IMR-90 (cell line): Measurements from ENCODE around the gene EEF2K. TPM values are rescaled to one million over a fixed set of nuclear protein-coding genes. Genes with fewer than 3 reads are reported as not detected.

Experiments
- ATAC-seq: fragments of 200-7000 bp; cut with Tn5 transposase; 2 replicates; pipeline ENCODE4 v1.9.1; 2020; ENCODE audit warnings: low read depth, mild to moderate bottlenecking, moderate library complexity
- BruUV-seq: library from RNA; stranded (reverse); fragments of 400-500 nt; replicated peaks from 2 replicates; lab custom pipeline; 2021; lab: Mats Ljungman, UMichigan
- CTCF ChIA-PET: fragments of 300-600 bp; formaldehyde crosslinking; extraction: SDS; loops from one replicate; lab custom pipeline; 2021; ENCODE audit warnings: antibody characterized with exemption; lab: Yijun Ruan, JAX
- POLR2A ChIA-PET: fragments of 300-600 bp; sonication (Branson Sonifier 250); formaldehyde crosslinking; loops from one replicate; lab custom pipeline; 2022; ENCODE audit warnings: antibody characterized with exemption; ENCODE audit not compliant: unreplicated experiment; lab: Charles Lee
- DNase-seq: peaks from one replicate; pipeline ENCODE4 v3.0.0; 2013
- H2AFZ ChIP-seq: replicated peaks from 2 replicates; pipeline ENCODE3; 2013; ENCODE audit warnings: low read length, mild to moderate bottlenecking; ENCODE audit not compliant: poor library complexity
- H2AK5ac ChIP-seq: 2 replicates; pipeline ENCODE4 v1.6.1; 2013; ENCODE audit warnings: low read depth, low read length, inconsistent platforms
- H2AK9ac ChIP-seq: replicated peaks from 2 replicates; pipeline ENCODE3; 2013; ENCODE audit warnings: mild to moderate bottlenecking, low read depth, low read length, moderate library complexity; ENCODE audit not compliant: poor library complexity
- H2BK120ac ChIP-seq: 2 replicates; pipeline ENCODE4 v1.6.1; 2013; ENCODE audit warnings: low read depth, low read length, inconsistent platforms
- H2BK15ac ChIP-seq: 3 replicates; pipeline ENCODE4 v1.6.1; 2013; ENCODE audit warnings: low read depth, low read length, inconsistent platforms
- H2BK20ac ChIP-seq: 2 replicates; pipeline ENCODE4 v1.6.1; 2013; ENCODE audit warnings: low read depth, mild to moderate bottlenecking, inconsistent platforms, low read length, moderate library complexity
- H2BK5ac ChIP-seq: 2 replicates; pipeline ENCODE4 v1.6.1; 2013; ENCODE audit warnings: mild to moderate bottlenecking, low read depth, low read length, inconsistent platforms; ENCODE audit not compliant: poor library complexity, severe bottlenecking
- H3K14ac ChIP-seq: replicated peaks from 2 replicates; pipeline ENCODE4 v1.6.1; 2013; ENCODE audit warnings: low read depth, low read length, inconsistent platforms
- H3K18ac ChIP-seq: 2 replicates; pipeline ENCODE4 v1.6.1; 2013; ENCODE audit warnings: low read depth, low read length, control low read depth
- H3K23ac ChIP-seq: 2 replicates; pipeline ENCODE4 v1.6.1; 2013; ENCODE audit warnings: low read depth, low read length, inconsistent platforms
- H3K27ac ChIP-seq: 2 replicates; pipeline ENCODE4 v1.5.1; 2013; ENCODE audit warnings: mild to moderate bottlenecking, control low read depth, low read length; ENCODE audit not compliant: insufficient read depth
- H3K27me3 ChIP-seq: 2 replicates; pipeline ENCODE4 v1.6.1; 2013; ENCODE audit warnings: low read length; ENCODE audit not compliant: control insufficient read depth, insufficient read depth
- H3K36me3 ChIP-seq: 2 replicates; pipeline ENCODE4 v1.6.1; 2013; ENCODE audit warnings: low read length, mixed read lengths; ENCODE audit not compliant: control insufficient read depth, insufficient read depth
- H3K4ac ChIP-seq: 2 replicates; pipeline ENCODE4 v1.6.1; 2013; ENCODE audit warnings: low read depth, low read length, inconsistent platforms
- H3K4me1 ChIP-seq: 2 replicates; pipeline ENCODE4 v1.6.1; 2013; ENCODE audit warnings: low read length, mixed read lengths; ENCODE audit not compliant: control insufficient read depth, insufficient read depth
- H3K4me2 ChIP-seq: 2 replicates; pipeline ENCODE4 v1.6.1; 2013; ENCODE audit warnings: low read depth, mild to moderate bottlenecking, control low read depth, low read length, moderate library complexity
- H3K4me3 ChIP-seq: 2 replicates; pipeline ENCODE4 v1.5.1; 2013; ENCODE audit warnings: low read depth, mild to moderate bottlenecking, control low read depth, low read length, moderate library complexity; ENCODE audit not compliant: insufficient read depth
- H3K56ac ChIP-seq: 2 replicates; pipeline ENCODE4 v1.6.1; 2013; ENCODE audit warnings: low read length, inconsistent platforms; ENCODE audit not compliant: insufficient read depth; ENCODE audit errors: extremely low read depth
- H3K79me1 ChIP-seq, 2 experiments: 2 replicates each; pipeline ENCODE4 v1.6.1; 2013; ENCODE audit warnings: low read length in 2 of 2, inconsistent platforms in 1 of 2, low read depth in 1 of 2
- H3K9ac ChIP-seq: 2 replicates; pipeline ENCODE4 v1.6.1; 2013; ENCODE audit warnings: low read depth, low read length, control low read depth
- H3K9me1 ChIP-seq: 2 replicates; pipeline ENCODE4 v1.6.1; 2013; ENCODE audit warnings: low read length, inconsistent platforms; ENCODE audit not compliant: insufficient read depth
- H3K9me3 ChIP-seq: 2 replicates; pipeline ENCODE4 v1.6.1; 2013; ENCODE audit warnings: low read length; ENCODE audit not compliant: control insufficient read depth, insufficient read depth
- H4K20me1 ChIP-seq: 2 replicates; pipeline ENCODE4 v1.6.1; 2013; ENCODE audit warnings: low read length, inconsistent platforms; ENCODE audit not compliant: insufficient read depth
- H4K5ac ChIP-seq: 2 replicates; pipeline ENCODE4 v1.6.1; 2013; ENCODE audit warnings: mild to moderate bottlenecking, low read depth, low read length, control low read depth
- H4K8ac ChIP-seq, 2 experiments: 2 replicates each; pipeline ENCODE4 v1.6.1; 2013; ENCODE audit warnings: low read depth in 2 of 2, low read length in 2 of 2, control low read depth in 1 of 2, inconsistent platforms in 1 of 2
- H4K91ac ChIP-seq: 2 replicates; pipeline ENCODE4 v1.6.1; 2013; ENCODE audit warnings: low read depth, low read length, inconsistent platforms; ENCODE audit not compliant: insufficient read depth
- BHLHE40 ChIP-seq: fragments of 150-350 bp; IDR thresholded peaks from 2 replicates; pipeline ENCODE4 v1.6.1; 2016; ENCODE audit warnings: mild to moderate bottlenecking, low read depth, low read length
- MAFK ChIP-seq: IDR thresholded peaks from 2 replicates; pipeline ENCODE4 v1.6.1; 2012; ENCODE audit warnings: low read depth, low read length, improper control_type of control experiment
- MAZ ChIP-seq: IDR thresholded peaks from 2 replicates; pipeline ENCODE4 v1.6.1; 2012; ENCODE audit warnings: low read depth, mild to moderate bottlenecking, low read length, improper control_type of control experiment, moderate library complexity, borderline replicate concordance
- RAD21 ChIP-seq: IDR thresholded peaks from 2 replicates; pipeline ENCODE4 v1.6.1; 2012; ENCODE audit warnings: low read length, improper control_type of control experiment
- SMC3 ChIP-seq: fragments of 150-350 bp; IDR thresholded peaks from 2 replicates; pipeline ENCODE4 v1.6.1; 2016; ENCODE audit warnings: low read depth, mild to moderate bottlenecking, antibody characterized with exemption, low read length, moderate library complexity
- WGBS, 2 experiments: methylation state at CpG; one replicate each; pipeline versions ENCODE4 v1.1.5 to v1.1.7; 2013; ENCODE audit warnings: missing lambda C conversion rate in 2 of 2; ENCODE audit not compliant: insufficient read length in 1 of 2; ENCODE audit errors: extremely low coverage in 2 of 2; 5-methylcytosine and 5-hydroxymethylcytosine counted together
- dilution Hi-C: fragments of 300-500 bp; cut with HindIII; formaldehyde crosslinking; loops from one replicate; pipeline ENCODE4 v1.14.3; 2018; ENCODE audit warnings: low sequenced_read_pairs; ENCODE audit not compliant: unreplicated experiment
- in situ Hi-C: fragments of 300-500 bp; cut with MboI; formaldehyde crosslinking; loops from 3 replicates; pipeline ENCODE4 v1.14.3; 2019; ENCODE audit warnings: low sequenced_read_pairs, inconsistent platforms, mixed read lengths
- intact Hi-C: fragments of 100-400 bp; cut with micrococcal nuclease; formaldehyde crosslinking; loops from 2 replicates; pipeline ENCODE4 v1.10.0; 2022
- polyA plus RNA-seq, 3 experiments: library from polyadenylated mRNA; depleted of rRNA; stranded (reverse); fragments of >200 nt; gene quantifications; 2 replicates each; pipeline ENCODE4 v1.2.3, GENCODE V29; 2012; ENCODE audit warnings: low replicate concordance in 1 of 3
- total RNA-seq: library from RNA; depleted of rRNA; stranded (reverse); fragments of >200 nt; gene quantifications from 2 replicates; pipeline ENCODE4 v1.2.3, GENCODE V29; 2012
- TF ChIP-seq, protein P1 (sequence below): conservative IDR thresholded peaks from 2 replicates; pipeline ENCODE4 v1.5.1; 2012; ENCODE audit warnings: mild to moderate bottlenecking, low read depth, low read length, improper control_type of control experiment

The EEF2K gene
- total and polyA plus RNA-seq, 2 of the 4 experiments (the other 2 are of a cell fraction): 9.7 to 16.5 TPM

DNA sequence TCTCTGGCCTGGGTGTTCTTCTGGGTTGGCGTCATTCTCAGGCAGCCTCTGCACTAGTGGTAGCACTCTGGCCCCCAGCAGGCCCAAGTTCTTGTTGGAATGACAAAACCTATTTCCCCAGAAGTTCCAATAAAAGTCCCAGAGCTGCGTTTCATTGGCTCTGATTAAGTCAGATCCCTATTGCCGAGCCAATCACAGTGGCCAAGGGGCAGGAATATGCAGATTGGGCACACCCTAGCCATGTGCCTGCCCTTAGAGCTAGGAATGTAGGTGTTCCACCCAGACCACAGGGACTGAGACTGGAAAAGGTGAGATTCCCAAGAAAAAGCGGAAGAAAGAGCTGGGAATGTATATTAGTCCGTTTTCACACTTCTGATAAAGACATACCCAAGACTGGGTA is 46.2 kb downstream of the EEF2K start:
- no peak overlapping the region for H2BK20ac ChIP-seq
- no peak for TF ChIP-seq MAFK
- TF ChIP-seq RAD21: no peak
- TF ChIP-seq MAZ: no peak
- no peak for TF ChIP-seq BHLHE40
- no peak for TF ChIP-seq SMC3
- TF ChIP-seq, protein P1, sequence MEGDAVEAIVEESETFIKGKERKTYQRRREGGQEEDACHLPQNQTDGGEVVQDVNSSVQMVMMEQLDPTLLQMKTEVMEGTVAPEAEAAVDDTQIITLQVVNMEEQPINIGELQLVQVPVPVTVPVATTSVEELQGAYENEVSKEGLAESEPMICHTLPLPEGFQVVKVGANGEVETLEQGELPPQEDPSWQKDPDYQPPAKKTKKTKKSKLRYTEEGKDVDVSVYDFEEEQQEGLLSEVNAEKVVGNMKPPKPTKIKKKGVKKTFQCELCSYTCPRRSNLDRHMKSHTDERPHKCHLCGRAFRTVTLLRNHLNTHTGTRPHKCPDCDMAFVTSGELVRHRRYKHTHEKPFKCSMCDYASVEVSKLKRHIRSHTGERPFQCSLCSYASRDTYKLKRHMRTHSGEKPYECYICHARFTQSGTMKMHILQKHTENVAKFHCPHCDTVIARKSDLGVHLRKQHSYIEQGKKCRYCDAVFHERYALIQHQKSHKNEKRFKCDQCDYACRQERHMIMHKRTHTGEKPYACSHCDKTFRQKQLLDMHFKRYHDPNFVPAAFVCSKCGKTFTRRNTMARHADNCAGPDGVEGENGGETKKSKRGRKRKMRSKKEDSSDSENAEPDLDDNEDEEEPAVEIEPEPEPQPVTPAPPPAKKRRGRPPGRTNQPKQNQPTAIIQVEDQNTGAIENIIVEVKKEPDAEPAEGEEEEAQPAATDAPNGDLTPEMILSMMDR: no peak
- H2BK15ac ChIP-seq: no peak overlapping the region
- no peak overlapping the region for H3K56ac ChIP-seq
- no peaks in the 10 kb centered on the region for H3K27me3 ChIP-seq
- ATAC-seq: no peak
- no peak overlapping the region for H3K18ac ChIP-seq
- no peak overlapping the region for H3K27ac ChIP-seq
- H2AFZ ChIP-seq: no peak overlapping the region
- H2AK9ac ChIP-seq: no peak overlapping the region
- in situ Hi-C loops: no loop called here
- no peaks in the 10 kb centered on the region for H3K4me1 ChIP-seq
- H4K5ac ChIP-seq: no peak overlapping the region
- intact Hi-C loops: no loop called here
- no TSS peak for BruUV-seq
- no peak overlapping the region for H3K4ac ChIP-seq
- H3K23ac ChIP-seq: no peak overlapping the region
- CTCF ChIA-PET: no interaction called here
- H3K79me1 ChIP-seq: no peaks in the 10 kb centered on the region
- peaks cover 3% of the 10 kb centered on the region; the same call in 1 of the 2 replicates for H3K9me3 ChIP-seq
- dilution Hi-C loops: no loop called here
- no peak overlapping the region for H3K9ac ChIP-seq
- no peak overlapping the region for H3K14ac ChIP-seq
- peaks cover 47% of the 10 kb centered on the region for H3K36me3 ChIP-seq
- no peak overlapping the region for H3K4me3 ChIP-seq
- DNase-seq: no peak
- H2AK5ac ChIP-seq: no peak overlapping the region
- H4K8ac ChIP-seq: no peak overlapping the region
- no peak overlapping the region for H3K4me2 ChIP-seq
- POLR2A ChIA-PET: no interaction called here
- no peak overlapping the region for H2BK120ac ChIP-seq
- H2BK5ac ChIP-seq: no peak overlapping the region
- no peaks in the 10 kb centered on the region for H3K9me1 ChIP-seq
- WGBS, 2 experiments: 43% methylated on average over 1 of the region's 5 CpGs; no CpG with 5 or more reads in 1 of the 2 experiments
- H4K91ac ChIP-seq: no peak overlapping the region
- no peaks in the 10 kb centered on the region for H4K20me1 ChIP-seq
